GM21390 (cell line): ENCODE data around the gene ZNF580.

Experiments used
- ATAC-seq: cut with Tn5 transposase; IDR thresholded peaks from one replicate; pipeline ENCODE4 v1.9.1; 2021; ENCODE audit not compliant: unreplicated experiment

Gene ZNF580

DNA sequence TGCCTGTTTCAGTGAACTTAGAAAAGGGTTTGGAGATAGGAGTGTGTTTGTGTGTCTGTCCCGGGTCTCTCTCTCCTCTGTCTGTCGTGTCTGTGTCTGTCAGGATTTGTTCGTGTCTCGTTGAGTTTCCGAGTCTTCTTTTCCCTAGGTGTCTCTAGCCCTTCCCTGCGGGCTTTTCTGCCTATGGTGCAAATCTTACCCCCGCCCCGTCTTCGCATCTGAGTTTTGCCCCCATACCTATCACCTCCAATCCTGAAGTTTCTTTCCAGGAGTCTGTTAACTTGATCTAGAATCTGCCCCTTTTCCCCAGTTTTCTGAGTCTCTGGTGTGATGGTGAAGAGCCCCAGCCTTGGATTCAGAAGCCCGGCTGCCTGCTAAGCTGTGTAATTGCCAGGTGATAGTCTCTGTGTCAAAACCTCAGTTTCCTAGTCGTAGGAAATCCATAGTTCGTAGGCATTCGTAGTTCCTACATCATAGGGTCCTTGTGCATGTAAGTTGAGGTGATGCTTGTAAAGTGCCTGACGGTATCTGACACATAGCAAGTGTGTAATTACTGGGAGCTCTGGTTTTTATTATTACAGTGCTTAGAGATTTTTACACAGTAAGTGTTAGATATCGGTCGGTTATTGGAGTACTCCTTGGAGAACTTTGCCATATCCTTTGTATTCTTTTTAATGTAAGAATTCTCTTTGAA lies 35.0 kb downstream of the ZNF580 start:
- ATAC-seq = no peak

DNA sequence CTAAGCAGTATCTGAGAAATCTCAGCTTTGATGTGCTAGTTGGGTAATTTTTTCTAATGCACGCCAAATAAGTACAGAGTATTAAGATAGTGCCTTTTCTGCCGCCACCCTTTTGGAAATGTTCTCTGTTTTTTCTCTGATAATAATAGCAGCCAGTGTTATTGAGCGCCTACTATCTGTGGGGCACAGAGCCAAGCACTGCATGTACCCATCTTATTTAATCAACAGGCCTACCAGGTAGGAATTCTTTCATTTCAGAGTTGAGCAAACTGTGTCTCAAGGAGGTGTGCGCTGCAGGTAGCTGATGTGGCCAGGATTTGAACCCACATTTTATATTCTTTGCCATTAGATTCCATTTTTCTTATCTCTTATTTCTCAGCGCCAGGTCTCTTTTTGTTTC lies 35.6 kb downstream of the ZNF580 start:
- ATAC-seq = no peak

DNA sequence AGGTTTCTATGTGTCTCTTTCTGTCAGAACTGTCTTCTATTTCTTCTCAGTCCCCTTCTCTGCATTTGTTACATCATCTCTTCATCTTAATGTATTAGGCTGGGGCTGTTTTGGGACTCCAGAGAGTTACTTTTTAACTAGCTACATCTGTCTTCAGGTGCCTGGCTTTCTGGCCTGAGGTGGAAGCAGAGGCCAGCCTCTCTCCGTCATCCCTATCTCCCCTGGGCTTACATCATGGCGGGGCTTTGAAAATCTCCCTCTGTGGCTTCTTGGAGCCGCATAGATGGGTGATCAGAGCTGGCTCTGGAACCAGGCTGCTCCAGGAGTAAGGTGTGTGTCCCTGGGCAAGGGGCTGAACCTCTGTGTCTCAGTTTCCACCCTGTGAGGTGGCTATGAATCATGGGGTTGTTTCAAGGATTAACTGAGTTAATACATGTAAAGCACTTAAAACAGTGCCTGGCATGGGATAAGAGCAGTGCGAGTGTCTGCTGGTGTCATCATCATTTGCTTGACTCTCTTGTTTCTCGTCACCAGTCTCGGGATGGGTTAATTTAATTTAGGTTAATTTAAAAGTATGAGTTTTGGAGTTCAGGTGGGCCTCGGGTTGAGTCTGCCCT lies 36.2 kb downstream of the ZNF580 start:
- no peak for ATAC-seq

DNA sequence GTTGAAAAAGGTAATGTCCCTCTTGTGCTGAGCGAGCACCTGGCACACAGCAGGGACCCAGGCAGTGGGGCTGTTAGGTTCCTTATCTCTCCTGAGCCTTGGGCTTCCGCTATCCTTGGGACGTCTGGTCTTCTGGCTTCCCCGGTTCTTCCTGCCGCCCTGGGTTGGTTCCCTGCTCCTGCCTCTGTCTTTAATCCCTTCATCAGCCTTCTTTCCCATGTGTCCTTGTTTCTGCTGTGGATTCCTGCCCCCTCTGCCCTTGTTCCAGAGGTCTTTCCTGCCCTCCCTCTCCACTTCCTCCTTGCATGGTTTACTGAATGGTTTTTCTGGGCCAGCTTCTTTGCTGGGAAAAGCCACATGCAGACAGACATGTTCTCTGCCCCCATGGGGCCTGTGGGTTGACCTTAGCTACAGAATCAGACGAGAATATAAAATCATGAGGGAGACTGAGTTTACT lies 36.8 kb downstream of the ZNF580 start:
- ATAC-seq = no peak

DNA sequence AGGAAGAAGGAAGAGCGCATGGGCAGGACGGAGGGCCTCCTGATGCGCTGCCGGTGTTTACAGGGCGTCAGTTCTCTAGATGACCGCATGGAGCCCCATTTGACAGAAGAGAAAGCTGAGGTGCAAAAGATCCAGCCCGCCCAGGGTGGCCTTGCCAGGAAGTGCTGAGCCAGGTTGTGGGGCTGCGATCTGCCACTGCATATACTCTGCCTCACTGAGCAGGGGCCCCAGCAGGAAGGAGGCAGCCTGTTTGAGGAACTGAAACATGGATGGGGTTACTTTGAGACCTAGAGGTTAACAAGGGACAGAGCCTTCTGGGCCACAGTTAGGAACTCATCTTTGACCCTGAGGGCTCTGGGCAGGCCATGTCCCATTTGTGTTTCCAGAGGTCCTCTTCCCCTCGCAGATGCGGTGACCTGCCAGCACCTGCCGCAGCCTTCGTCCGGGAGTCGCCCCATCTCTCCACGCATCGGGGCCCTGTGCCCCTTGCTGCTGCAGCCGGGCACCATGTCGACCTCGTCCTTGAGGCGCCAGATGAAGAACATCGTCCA lies 37.4 kb downstream of the ZNF580 start:
- peak; percentile 71 for ATAC-seq

DNA sequence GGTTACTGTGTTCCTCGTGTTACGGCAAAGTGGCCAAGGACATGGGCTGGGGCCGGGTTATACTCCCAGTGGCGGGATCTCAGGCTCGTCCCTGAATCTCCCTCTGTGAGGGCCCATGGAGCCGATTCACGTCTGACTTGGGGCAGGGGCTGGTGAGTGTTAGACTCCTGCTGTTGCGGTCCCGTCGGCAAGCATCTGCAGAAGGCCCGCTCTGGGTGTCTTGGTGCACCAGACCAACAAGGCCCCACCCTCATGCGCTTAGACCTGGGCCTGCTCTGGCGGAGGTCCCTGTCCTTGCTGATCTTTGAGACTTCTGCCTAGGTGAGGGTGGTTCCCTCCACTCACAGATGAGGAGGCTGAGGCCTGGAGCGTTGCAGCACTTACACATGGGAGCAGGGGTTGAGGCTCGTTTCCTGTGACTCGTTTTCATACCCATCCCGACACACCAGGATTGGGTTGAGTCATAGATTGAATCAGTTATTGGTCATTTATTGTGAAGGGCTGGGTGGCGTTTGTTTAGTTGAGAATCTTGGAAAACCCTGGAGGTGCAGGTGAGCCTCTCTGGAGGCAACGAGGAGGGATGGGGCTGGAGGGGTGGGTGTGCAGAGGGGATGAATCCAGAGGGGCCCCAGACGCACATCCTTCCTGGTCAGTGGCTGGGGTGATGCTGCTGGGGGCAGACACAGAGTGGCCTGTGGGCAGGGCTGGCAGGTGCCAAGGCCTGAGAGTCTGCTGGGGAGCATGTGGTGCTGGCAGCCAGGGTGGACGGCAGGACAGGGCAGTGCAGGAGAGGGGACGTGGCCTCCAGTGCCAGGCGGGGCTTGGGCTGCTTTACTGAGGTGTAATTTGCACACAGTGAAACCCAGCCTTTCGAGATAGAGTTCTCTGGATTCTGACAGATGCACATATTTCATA lies 38.8 kb downstream of the ZNF580 start:
- ATAC-seq = no peak

DNA sequence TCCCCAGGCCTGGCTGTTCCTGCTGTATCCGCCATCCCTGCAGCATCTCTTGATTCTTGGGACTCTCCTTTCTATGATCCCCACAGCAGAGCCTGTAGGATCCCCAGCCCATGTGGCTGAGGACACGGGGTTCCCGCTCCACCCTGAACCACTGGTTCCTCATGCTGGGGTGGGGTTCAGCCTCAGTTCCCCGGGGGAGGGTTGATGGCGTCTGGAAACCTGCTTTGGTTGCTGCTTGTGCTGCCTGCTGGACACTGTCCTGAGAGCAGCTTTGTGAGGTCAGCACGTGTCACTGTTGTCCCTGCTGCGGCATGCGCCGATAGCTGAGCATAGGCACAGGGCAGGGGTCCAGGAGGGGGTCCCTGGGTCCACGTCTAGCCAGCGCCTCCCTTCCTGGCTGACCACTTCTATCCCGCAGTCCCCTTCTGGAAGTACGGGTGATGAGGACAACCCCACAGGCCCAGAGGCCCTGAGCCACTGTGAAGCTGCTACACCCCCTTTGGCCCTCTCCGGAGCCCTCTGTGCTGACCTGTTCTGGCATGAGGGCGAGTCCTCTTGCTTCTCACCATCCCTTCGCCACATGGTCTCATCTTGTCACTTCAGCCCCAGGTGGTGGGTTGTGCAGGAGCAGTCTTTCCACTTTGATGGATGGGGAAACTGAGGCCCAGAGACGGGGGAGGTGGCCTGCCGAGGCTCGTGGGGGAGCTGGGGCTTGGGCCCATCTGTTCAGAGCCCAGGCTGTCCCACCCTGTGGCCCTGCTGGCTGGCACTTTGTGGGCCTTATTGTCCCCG lies 39.7 kb downstream of the ZNF580 start:
- no peak for ATAC-seq

DNA sequence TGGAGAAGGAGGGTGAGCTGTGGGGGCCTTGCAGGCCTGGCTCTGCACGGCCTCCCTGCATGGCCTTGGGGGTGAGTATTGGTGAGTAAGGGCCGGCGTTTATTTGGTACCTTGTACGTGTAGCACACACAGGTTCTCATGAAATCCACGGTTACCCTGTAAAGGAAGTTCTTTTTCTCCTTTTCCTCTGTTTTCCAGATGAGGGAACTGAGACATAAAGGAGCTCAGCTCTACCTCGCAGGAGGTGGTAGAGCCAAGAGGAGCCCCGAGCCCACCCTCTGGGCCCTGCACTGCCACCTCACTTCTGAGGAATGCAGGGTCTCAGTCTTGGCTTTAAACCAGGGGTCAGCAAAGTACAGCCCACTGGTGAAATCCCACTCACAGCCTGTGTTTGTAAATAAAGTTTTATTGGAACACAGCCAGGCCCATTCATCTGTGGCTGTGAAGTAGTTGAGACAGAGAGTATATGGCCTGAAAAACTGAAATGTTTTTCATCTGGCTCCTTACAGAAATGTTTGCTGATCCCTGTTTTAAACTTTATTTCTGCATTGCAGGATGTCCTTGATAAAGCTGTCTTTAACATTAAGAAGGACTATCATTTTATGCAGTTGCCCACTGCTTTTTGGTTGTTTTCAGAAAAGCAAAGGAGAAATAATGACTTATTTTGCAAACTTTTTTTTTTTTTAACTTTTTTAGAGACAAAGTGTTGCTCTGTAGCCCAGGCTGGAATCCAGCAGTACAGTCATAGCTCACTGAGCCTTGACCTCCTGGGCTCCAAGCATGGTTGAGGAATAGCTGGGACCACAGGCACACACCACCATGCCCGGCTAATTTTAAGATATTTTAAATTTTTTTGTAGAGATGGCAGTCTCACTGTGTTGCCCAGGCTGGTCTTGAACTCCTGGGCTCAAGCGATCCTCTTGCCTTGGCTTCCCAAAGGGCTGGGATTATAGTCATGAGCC lies 40.6 kb downstream of the ZNF580 start:
- ATAC-seq = no peak

DNA sequence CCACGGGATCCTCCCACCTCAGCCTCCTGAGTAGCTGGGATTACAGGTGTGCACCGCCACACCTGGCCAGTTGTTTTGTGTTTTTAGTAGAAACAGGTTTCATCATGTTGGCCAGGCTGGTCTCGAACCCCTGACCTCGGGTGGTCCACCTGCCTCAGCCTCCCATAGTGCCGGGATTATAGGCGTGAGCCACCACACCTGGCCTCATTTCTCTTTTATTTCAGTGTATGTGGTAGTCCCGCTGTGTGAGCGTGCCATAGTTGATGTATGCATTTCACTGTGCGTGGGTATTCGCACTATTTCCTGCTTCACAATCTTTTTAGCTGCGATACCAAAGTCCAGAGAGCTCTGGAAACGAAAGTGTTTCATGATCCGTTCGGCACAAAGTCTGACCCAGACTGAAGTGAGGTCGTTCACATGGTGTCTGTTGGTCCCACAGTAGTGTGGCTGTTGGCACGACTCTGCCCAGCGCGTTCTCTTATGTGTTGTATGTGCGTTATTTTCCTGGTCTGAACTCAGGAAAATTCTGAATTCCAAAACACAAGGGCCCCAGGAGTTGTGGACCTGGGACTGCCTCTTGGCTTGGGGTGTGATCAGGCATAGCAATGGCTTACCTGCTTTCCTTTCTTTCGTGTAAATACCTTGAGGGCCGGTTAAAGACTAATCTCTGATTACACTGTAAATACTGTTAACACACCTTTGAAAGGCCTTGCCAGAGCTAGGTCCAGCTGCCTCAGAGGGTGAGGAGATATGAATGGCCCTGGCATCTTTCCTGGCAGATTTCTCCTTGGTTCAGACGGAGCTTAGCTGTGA lies 42.9 kb downstream of the ZNF580 start:
- no peak for ATAC-seq

DNA sequence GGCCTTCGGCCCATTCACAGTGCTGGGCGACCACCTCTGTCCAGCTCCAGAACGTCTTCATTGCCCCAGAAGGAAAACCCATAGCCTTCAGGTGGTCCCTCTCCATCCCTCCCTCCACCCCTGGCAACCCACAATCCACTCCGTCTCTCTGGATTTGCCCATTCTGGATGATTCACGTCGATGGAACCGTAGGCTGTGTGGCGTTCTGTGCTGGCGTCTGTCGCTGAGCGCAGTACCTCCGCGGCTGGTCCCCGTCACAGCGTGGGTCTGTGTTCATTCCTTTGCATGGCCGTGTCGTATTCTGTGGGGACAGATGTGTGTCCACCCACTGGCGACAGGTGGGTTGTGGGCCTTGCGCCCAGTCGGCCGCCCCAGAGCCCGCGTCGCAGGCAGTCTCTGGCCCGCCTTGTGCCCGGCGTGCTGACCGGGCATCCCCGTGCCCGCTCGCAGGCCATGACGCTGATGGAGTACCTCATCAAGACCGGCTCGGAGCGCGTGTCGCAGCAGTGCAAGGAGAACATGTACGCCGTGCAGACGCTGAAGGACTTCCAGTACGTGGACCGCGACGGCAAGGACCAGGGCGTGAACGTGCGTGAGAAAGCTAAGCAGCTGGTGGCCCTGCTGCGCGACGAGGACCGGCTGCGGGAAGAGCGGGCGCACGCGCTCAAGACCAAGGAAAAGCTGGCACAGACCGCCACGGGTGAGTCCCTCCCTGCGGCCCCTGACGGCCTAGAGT lies 44.3 kb downstream of the ZNF580 start:
- ATAC-seq = no peak

DNA sequence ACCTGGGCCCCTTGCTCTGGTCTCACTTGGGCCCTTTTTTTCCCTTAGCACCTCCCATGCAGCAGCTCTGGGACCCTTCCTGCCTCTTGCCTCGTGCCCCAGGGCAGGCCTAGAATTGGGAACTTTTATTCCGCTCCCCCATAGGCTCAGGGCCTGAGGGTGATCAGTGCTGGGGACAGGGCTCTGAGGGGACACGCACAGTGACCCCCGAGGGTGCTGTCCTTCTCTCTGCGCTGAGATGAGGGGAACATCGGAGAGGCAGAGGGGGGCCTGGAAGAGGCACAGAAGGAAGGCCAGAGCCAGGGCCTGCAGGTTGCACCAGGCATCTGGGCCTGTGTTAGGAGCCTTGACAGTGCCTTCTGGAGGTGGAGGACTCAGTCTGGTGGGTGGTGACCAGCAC lies 45.0 kb downstream of the ZNF580 start:
- ATAC-seq = no peak

DNA sequence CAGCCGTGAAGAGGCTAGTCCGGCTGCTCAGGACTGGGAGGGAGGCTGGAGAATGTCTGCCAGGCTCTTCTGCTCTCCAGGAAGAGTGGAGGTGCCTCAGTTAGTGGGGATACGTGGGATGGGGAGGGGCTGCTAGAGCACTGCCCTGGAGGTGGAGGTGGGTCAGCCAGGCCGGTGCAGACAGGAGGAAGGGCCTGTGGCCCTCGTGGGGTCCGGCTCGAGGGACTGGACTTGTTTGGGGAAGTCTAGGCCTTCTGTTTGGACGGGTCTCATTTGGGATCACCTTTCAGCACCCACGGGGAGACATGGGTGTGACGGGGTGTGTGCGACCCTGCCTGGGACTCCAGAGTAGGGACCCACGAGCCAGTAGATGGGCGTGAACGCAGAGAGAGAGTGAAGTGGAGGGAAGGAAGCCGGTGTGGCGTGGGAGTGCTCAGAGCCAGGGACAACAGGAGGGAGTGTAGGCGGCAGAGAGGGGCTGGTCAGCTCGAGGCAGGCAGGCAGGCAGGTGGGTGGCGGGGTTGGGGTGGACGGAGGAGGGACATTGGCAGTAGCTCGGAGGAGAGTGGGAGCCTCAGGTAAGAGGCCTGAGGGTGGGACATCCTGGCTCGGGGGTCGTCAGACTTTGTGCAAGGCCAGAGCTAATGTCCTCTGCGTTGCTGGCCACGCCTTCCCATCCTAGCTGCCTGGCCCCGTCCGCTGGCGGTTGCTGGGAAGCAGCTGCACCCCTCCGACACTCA lies 45.7 kb downstream of the ZNF580 start:
- no peak for ATAC-seq

DNA sequence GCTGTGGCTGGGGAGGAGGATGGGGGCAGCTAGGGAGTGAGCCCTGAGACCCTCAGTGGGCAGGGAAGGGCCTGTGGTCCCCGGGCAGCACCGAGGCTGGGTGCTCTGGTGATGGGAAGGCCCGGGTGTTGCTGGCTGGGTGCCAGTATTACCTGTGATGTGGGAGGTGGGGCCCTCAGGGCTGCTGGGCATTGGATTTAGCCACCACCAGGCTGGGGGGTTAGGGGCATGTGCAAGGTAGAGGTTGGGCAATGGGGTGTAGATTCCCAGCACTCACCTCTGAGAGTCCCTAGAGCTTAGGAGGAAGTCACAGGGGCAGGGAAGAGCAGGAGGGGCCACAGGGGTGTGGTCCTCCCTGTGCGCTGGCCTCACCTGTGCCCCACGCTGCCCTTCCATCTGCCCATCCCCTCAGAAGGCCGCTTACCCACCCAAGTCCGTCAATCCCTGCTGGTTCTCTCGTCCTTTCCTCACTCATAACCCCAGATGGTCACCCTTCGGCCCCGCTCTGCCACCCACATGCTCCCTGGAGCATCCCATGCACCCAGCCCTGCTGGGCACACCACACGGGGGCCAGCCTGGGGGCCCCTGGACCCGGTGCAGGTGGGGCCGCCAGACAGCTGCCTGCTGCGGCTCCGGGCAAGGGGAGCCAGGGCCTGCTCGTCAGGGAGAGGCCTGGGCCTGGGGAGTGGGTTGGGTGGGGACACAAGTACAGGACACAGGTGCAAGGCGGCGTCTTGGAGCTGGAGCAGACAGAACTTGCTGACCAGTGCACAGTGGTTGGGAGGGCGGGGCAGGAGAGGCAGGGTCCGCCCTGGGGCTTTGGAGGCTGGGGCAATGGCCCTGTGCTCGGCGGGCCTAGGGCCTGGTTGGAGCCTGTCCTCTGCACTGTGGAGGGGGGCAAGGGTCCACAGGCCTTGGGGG lies 46.7 kb downstream of the ZNF580 start:
- ATAC-seq = no peak

DNA sequence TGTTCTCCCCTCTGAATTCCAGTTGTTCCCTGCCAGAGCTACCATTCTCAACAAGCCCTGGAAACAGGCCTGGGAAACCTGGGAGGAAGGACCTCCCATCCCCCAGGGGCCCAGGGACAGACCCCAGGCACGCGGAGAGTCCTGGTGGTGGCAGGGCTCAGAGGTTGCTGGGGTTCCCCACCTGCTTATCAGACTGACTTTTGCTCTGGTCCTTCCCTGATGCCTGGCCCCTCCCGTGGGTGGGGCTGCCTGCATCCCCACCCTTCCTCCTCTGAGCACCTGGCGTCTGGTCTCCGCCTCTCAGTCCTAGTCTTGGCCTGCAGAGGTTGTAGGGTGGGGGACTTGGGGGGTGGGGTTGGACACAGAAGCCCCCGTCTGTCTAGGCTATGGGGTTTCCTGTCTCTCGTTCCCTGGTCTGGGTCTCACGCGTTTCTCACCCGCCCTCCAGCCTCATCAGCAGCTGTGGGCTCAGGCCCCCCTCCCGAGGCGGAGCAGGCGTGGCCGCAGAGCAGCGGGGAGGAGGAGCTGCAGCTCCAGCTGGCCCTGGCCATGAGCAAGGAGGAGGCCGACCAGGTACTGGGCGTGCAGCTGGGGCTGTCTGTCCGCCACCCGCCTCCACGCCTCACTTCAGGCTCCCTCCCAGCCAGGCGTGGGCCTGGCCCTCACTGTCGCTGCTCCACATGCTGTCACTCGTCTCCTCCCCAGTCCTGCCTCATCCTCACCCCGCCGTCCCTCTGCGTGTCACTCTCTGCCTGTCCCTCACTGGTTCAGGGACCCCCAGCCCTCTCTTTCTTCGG lies 47.8 kb downstream of the ZNF580 start:
- no peak for ATAC-seq

DNA sequence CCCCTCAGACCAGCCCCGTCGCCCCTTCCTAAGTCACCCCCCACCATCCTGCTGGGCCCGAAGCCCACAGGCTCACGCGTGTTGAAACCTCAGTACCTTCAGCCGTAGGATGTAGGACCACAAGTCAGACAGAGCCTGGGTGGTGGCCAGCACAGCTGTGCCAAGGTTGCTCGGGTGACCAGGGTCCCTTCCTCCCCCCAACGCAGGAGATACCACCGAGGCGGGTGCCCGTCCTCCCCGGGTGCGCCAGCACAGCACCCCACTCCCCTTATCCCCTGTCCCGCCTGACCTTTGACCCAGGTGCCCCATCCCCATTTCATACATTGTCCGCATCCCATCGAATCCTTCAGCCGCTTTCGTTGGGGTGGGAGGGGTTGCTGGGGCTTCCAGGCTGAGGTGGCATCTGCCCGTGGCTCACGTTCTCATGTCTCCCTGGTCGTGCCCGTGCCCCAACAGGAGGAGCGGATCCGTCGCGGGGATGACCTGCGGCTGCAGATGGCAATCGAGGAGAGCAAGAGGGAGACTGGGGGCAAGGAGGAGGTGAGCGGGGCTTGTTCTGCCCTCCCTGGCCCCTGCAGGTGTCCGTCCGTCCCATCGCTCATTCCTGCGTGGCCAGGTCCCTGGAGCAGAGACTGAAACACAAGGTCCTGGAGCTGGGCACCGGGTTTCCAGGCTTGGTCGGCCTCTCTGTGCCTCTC lies 48.8 kb downstream of the ZNF580 start:
- no peak for ATAC-seq
